ENCODE results near the gene PLTP.

Gene PLTP

DNA sequence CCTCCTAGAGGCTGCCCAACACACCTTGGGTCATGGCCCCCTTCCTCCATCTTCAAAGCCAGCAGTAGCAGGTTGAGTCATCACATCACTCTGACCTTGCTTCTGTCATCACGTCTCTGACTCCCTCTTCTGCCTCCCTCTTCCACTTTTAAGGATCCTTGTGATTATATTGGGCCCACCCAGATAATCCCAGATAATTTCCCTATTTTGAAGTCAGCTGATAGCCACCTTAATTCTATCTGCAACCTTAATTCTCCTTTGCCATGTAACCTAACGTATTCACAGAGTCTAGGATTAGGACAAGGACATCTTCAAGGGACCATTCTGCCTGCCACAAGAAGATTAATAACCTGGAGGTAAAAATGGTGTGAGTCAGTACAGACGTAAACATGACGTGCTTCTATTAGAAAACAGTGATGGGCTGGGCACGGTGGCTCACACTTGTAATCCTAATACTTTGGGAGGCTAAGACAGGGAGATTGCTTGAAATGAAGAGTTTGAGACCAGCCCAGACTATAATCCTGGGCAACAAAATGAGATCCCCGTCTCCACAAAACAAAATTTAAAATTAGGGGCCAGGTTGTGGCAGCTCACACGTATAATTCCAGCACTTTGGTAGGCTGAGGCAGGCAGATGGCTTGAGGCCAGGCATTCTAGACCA is 51.3 kb downstream of the PLTP start:
- H3K27ac ChIP-seq (replicated peaks; ENCODE audit: low read length), result no peak overlapping the region

GRCh38 chr20:45859916-45860315 is 52.0 kb downstream of the PLTP start:
- no CpG with 5 or more reads among the region's 5 CpGs for WGBS, 2 donors (ENCODE audit: extremely low coverage in 2 of 2, insufficient read length in 2 of 2, insufficient replicate concordance in 1 of 2)
- no peak overlapping the region for H2BK5ac ChIP-seq (ENCODE audit: low read length)
- no peak overlapping the region for H3K4me3 ChIP-seq (ENCODE audit: low read length in 2 of 2)
- H2BK15ac ChIP-seq (ENCODE audit: low read length), result no peak overlapping the region
- H3K9ac ChIP-seq (ENCODE audit: low read depth, low read length, poor library complexity), result no peak overlapping the region
- no peaks in the 10 kb centered on the region for H3K9me3 ChIP-seq (replicated peaks in 1 of 2; ENCODE audit: control insufficient read depth in 2 of 2, insufficient read depth in 1 of 2, low read depth in 1 of 2, low read length in 2 of 2)
- no peak overlapping the region for H3K14ac ChIP-seq (ENCODE audit: low read length)
- H4K8ac ChIP-seq (ENCODE audit: low read depth, low read length), result no peak overlapping the region
- H3K4me1 ChIP-seq (ENCODE audit: control insufficient read depth in 2 of 2, insufficient read depth in 1 of 2, low read depth in 1 of 2, low read length in 2 of 2), result peaks cover 4 to 8% of the 10 kb centered on the region in 2 donors
- peaks cover 2% of the 10 kb centered on the region for H3K79me1 ChIP-seq (ENCODE audit: low read depth, low read length)
- no peak overlapping the region for H3K4me2 ChIP-seq (ENCODE audit: insufficient read depth, low read length, poor library complexity, severe bottlenecking)
- no peak for DNase-seq (ENCODE audit: low spot score)
- no peak overlapping the region for H2BK12ac ChIP-seq (ENCODE audit: low read length)
- H2AK5ac ChIP-seq (ENCODE audit: low read depth, low read length), result no peak overlapping the region
- H4K91ac ChIP-seq (ENCODE audit: low read depth, low read length, poor library complexity), result no peak overlapping the region
- no peak overlapping the region for H2BK120ac ChIP-seq (ENCODE audit: low read depth, low read length)
- no peak overlapping the region for H3K18ac ChIP-seq (ENCODE audit: low read length)
- no peak overlapping the region for H3K23ac ChIP-seq (ENCODE audit: low read depth, low read length, poor library complexity)
- no peak overlapping the region for H3K4ac ChIP-seq (ENCODE audit: low read length)
- no peak overlapping the region for H3K27ac ChIP-seq (replicated peaks; ENCODE audit: low read length)
- no peaks in the 10 kb centered on the region for H3K27me3 ChIP-seq (ENCODE audit: control insufficient read depth in 3 of 3, insufficient read depth in 3 of 3, low read depth in 1 of 3, low read length in 3 of 3)
- H3K36me3 ChIP-seq (replicated peaks in 1 of 2; ENCODE audit: control insufficient read depth in 2 of 2, insufficient read depth in 2 of 2, low read length in 2 of 2), result peaks cover 0 to 2% of the 10 kb centered on the region in 2 donors
- no peak overlapping the region for H2AFZ ChIP-seq (ENCODE audit: low read length)

More for the DNA sequence above, 51.3 kb downstream of the PLTP start:
- no peak overlapping the region for H3K4me2 ChIP-seq (ENCODE audit: insufficient read depth, low read length, poor library complexity, severe bottlenecking)
- H3K27me3 ChIP-seq (ENCODE audit: control insufficient read depth in 3 of 3, insufficient read depth in 3 of 3, low read depth in 1 of 3, low read length in 3 of 3), result no peaks in the 10 kb centered on the region
- H3K79me1 ChIP-seq (ENCODE audit: low read depth, low read length), result peaks cover 2% of the 10 kb centered on the region
- no peak overlapping the region for H3K18ac ChIP-seq (ENCODE audit: low read length)
- H2BK5ac ChIP-seq (ENCODE audit: low read length), result no peak overlapping the region
- H4K8ac ChIP-seq (ENCODE audit: low read depth, low read length), result no peak overlapping the region
- H3K4me3 ChIP-seq (ENCODE audit: low read length in 2 of 2), result no peak overlapping the region
- no peak overlapping the region for H2BK15ac ChIP-seq (ENCODE audit: low read length)
- H4K91ac ChIP-seq (ENCODE audit: low read depth, low read length, poor library complexity), result no peak overlapping the region
- H3K36me3 ChIP-seq (replicated peaks in 1 of 2; ENCODE audit: control insufficient read depth in 2 of 2, insufficient read depth in 2 of 2, low read length in 2 of 2), result no peaks in the 10 kb centered on the region
- H2BK12ac ChIP-seq (ENCODE audit: low read length), result no peak overlapping the region
- H3K9me3 ChIP-seq (replicated peaks in 1 of 2; ENCODE audit: control insufficient read depth in 2 of 2, insufficient read depth in 1 of 2, low read depth in 1 of 2, low read length in 2 of 2), result no peaks in the 10 kb centered on the region
- no peak overlapping the region for H3K4ac ChIP-seq (ENCODE audit: low read length)
- WGBS, 2 donors (ENCODE audit: extremely low coverage in 2 of 2, insufficient read length in 2 of 2, insufficient replicate concordance in 1 of 2), result no CpG with 5 or more reads among the region's 7 CpGs
- no peak overlapping the region for H2AK5ac ChIP-seq (ENCODE audit: low read depth, low read length)
- no peak overlapping the region for H2BK120ac ChIP-seq (ENCODE audit: low read depth, low read length)
- H3K9ac ChIP-seq (ENCODE audit: low read depth, low read length, poor library complexity), result no peak overlapping the region
- no peak overlapping the region for H3K23ac ChIP-seq (ENCODE audit: low read depth, low read length, poor library complexity)
- DNase-seq (ENCODE audit: low spot score), result no peak
- H3K4me1 ChIP-seq (ENCODE audit: control insufficient read depth in 2 of 2, insufficient read depth in 1 of 2, low read depth in 1 of 2, low read length in 2 of 2), result peaks cover 4 to 7% of the 10 kb centered on the region in 2 donors
- H3K14ac ChIP-seq (ENCODE audit: low read length), result no peak overlapping the region
- no peak overlapping the region for H2AFZ ChIP-seq (ENCODE audit: low read length)

GRCh38 chr20:45857882-45858216 is 54.1 kb downstream of the PLTP start:
- no peak overlapping the region for H2AK5ac ChIP-seq (ENCODE audit: low read depth, low read length)
- H3K27me3 ChIP-seq (ENCODE audit: control insufficient read depth in 3 of 3, insufficient read depth in 3 of 3, low read depth in 1 of 3, low read length in 3 of 3), result no peaks in the 10 kb centered on the region
- H2BK12ac ChIP-seq (ENCODE audit: low read length), result no peak overlapping the region
- H3K27ac ChIP-seq (replicated peaks; ENCODE audit: low read length), result no peak overlapping the region
- no peak overlapping the region for H2BK15ac ChIP-seq (ENCODE audit: low read length)
- H3K4me1 ChIP-seq (ENCODE audit: control insufficient read depth in 2 of 2, insufficient read depth in 1 of 2, low read depth in 1 of 2, low read length in 2 of 2), result peaks cover 4 to 8% of the 10 kb centered on the region in 2 donors
- peaks cover 0 to 11% of the 10 kb centered on the region in 2 donors for H3K36me3 ChIP-seq (replicated peaks in 1 of 2; ENCODE audit: control insufficient read depth in 2 of 2, insufficient read depth in 2 of 2, low read length in 2 of 2)
- H2AFZ ChIP-seq (ENCODE audit: low read length), result peak overlapping the region; percentile 88
- no peak overlapping the region for H4K91ac ChIP-seq (ENCODE audit: low read depth, low read length, poor library complexity)
- DNase-seq (ENCODE audit: low spot score), result no peak
- H3K14ac ChIP-seq (ENCODE audit: low read length), result no peak overlapping the region
- no CpG with 5 or more reads among the region's 13 CpGs for WGBS, 2 donors (ENCODE audit: extremely low coverage in 2 of 2, insufficient read length in 2 of 2, insufficient replicate concordance in 1 of 2)
- no peak overlapping the region for H2BK120ac ChIP-seq (ENCODE audit: low read depth, low read length)
- H3K4me2 ChIP-seq (ENCODE audit: insufficient read depth, low read length, poor library complexity, severe bottlenecking), result peak overlapping the region; percentile 86
- H3K4ac ChIP-seq (ENCODE audit: low read length), result no peak overlapping the region
- no peaks in the 10 kb centered on the region for H3K9me3 ChIP-seq (replicated peaks in 1 of 2; ENCODE audit: control insufficient read depth in 2 of 2, insufficient read depth in 1 of 2, low read depth in 1 of 2, low read length in 2 of 2)
- peak overlapping the region; percentile 71 to 81 for H3K4me3 ChIP-seq (ENCODE audit: low read length in 2 of 2)
- H4K8ac ChIP-seq (ENCODE audit: low read depth, low read length), result no peak overlapping the region
- no peak overlapping the region for H2BK5ac ChIP-seq (ENCODE audit: low read length)
- H3K18ac ChIP-seq (ENCODE audit: low read length), result peak overlapping the region; percentile 54
- H3K9ac ChIP-seq (ENCODE audit: low read depth, low read length, poor library complexity), result peak overlapping the region; percentile 31
- H3K23ac ChIP-seq (ENCODE audit: low read depth, low read length, poor library complexity), result no peak overlapping the region
- peaks cover 2% of the 10 kb centered on the region for H3K79me1 ChIP-seq (ENCODE audit: low read depth, low read length)

- peak within 1 kb of the TSS; percentile 86 for H3K4me2 ChIP-seq (ENCODE audit: insufficient read depth, low read length, poor library complexity, severe bottlenecking)
- H2AK5ac ChIP-seq (ENCODE audit: low read depth, low read length), result no peak within 1 kb of the TSS
- no peak within 1 kb of the TSS for H2BK15ac ChIP-seq (ENCODE audit: low read length)
- peak within 1 kb of the TSS; percentile 34 for H3K23ac ChIP-seq (ENCODE audit: low read depth, low read length, poor library complexity)
- no peak within 1 kb of the TSS for H2BK120ac ChIP-seq (ENCODE audit: low read depth, low read length)
- no peaks in the 10 kb centered on the region for H3K9me3 ChIP-seq (replicated peaks in 1 of 2; ENCODE audit: control insufficient read depth in 2 of 2, insufficient read depth in 1 of 2, low read depth in 1 of 2, low read length in 2 of 2)
- peaks cover 2% of the 10 kb centered on the region for H3K79me1 ChIP-seq (ENCODE audit: low read depth, low read length)
- peak within 1 kb of the TSS; percentile 89 for H2AFZ ChIP-seq (ENCODE audit: low read length)
- peak within 1 kb of the TSS; percentile 89 for H3K18ac ChIP-seq (ENCODE audit: low read length)
- no peak within 1 kb of the TSS for H3K14ac ChIP-seq (ENCODE audit: low read length)
- no peaks in the 10 kb centered on the region for H3K27me3 ChIP-seq (ENCODE audit: control insufficient read depth in 3 of 3, insufficient read depth in 3 of 3, low read depth in 1 of 3, low read length in 3 of 3)
- H2BK5ac ChIP-seq (ENCODE audit: low read length), result no peak within 1 kb of the TSS
- DNase-seq (ENCODE audit: low spot score), result peak; percentile 100
- H3K9ac ChIP-seq (ENCODE audit: low read depth, low read length, poor library complexity), result peak within 1 kb of the TSS; percentile 95
- H3K4me1 ChIP-seq (ENCODE audit: control insufficient read depth in 2 of 2, insufficient read depth in 1 of 2, low read depth in 1 of 2, low read length in 2 of 2), result peaks cover 4 to 8% of the 10 kb centered on the region in 2 donors
- H4K91ac ChIP-seq (ENCODE audit: low read depth, low read length, poor library complexity), result no peak within 1 kb of the TSS
- H3K4ac ChIP-seq (ENCODE audit: low read length), result no peak within 1 kb of the TSS
- WGBS, 2 donors (ENCODE audit: extremely low coverage in 2 of 2, insufficient read length in 2 of 2, insufficient replicate concordance in 1 of 2), result no CpG with 5 or more reads among the region's 36 CpGs
- H2BK12ac ChIP-seq (ENCODE audit: low read length), result no peak within 1 kb of the TSS
- H4K8ac ChIP-seq (ENCODE audit: low read depth, low read length), result no peak within 1 kb of the TSS
- H3K4me3 ChIP-seq (ENCODE audit: low read length in 2 of 2), result peak within 1 kb of the TSS; percentile 71 to 97
- peaks cover 0 to 11% of the 10 kb centered on the region in 2 donors for H3K36me3 ChIP-seq (replicated peaks in 1 of 2; ENCODE audit: control insufficient read depth in 2 of 2, insufficient read depth in 2 of 2, low read length in 2 of 2)
- no peak within 1 kb of the TSS for H3K27ac ChIP-seq (replicated peaks; ENCODE audit: low read length)
Observed at GRCh38 chr20:45857114-45857881, 54.7 kb downstream of the PLTP start, which contains the start of the genes ACOT8 and ZSWIM3. TSS of gene ACOT8 (minus strand) at chr20:45857392. CDS start at chr20:45857315, 77 bp downstream. TSS of gene ZSWIM3 (plus strand) at chr20:45857614. CDS start at chr20:45857826, 212 bp downstream.
